ENCODE measurements around the gene RPS17.

Gene RPS17

DNA sequence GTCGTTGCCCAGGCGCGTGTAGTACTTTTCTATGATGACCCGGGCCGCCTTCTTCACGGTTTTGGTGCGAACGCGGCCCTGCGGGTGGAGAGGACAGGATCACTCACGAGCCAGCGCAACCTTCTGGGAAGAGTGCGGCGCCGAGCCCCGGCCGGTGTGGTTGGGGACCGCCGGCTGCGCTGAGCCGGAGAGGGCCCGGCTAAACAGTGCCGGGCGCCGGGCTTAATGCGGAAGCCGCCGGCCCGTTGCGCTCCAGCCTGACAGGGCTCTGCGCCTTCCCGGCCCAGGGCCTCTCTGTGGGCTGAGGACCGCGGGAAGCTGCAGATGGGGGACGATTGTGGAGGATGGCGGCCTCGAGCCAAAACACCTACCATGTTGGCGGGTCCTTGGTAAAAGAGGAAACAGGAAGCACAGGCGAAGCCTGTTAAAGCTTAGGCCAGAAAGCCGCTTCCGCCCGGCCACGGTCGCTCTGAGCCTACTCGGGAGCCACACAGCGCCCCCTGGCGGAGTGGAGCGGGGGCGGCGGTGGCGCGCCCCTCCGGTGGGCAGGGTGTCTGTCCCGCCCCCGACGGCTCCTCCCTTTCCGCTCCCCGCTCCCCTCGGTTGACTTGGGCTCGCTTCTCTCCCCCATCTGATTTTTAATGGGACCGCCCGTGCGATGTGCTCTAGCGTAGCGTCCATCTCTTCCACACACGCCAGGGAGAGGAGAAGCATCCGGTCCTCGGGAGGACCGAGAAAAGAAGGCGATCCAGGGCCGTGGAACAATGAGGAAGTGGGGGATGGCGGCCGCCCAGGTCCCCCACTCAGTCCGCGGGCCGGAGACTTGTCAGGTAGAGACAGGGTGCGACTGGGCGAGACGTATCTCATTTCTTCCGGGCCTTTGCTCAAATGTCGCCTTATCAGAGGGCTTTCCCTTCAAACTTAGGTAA lies at the start of gene RPS17:
Gene RPS17, minus strand, starts transcription at position 403 of the 929 bp plus-strand sequence. Its CDS starts 29 bp downstream, at position 374.
- DNase-seq (ENCODE audit: low read depth, low spot score): peak; percentile 90

DNA sequence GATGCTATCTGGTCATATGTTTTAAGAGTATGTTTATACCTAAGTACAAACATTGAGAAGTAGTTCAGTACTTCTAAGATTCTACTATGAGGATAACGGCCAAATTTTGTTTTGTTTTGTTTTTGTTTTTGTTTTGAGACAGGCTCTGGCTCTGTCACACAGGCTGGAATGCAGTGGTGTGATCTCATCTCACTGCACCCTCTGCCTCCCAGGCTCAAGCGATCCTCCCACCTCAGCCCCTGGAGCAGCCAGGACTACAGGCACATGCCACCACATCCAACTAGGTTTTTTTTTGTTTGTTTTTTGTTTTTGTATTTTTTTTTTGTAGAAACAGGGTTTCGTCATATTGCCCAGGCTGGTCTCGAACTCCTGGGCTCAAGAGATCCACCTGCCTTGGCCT lies 47.5 kb upstream of the RPS17 start:
- DNase-seq (ENCODE audit: low read depth, low spot score): no peak

DNA sequence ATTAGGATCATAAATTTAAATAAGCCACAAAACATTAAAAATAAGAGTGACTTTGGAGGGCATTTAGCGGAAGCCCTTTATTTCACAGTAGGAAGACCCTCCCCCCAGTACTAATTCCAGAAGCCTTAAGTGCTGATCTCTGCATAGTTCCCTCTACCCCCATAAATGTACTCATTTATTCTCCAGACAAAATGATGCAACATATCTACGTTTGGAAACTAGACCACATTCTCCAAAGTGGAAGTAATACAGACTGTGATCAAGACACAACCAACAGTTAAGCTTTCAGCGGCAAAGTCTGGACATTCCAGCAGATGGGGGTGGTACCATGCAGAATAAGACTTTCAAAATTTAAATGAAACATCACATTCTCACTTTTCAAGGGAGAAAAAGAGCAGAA lies 44.8 kb upstream of the RPS17 start:
- no peak for DNase-seq (ENCODE audit: low read depth, low spot score)

DNA sequence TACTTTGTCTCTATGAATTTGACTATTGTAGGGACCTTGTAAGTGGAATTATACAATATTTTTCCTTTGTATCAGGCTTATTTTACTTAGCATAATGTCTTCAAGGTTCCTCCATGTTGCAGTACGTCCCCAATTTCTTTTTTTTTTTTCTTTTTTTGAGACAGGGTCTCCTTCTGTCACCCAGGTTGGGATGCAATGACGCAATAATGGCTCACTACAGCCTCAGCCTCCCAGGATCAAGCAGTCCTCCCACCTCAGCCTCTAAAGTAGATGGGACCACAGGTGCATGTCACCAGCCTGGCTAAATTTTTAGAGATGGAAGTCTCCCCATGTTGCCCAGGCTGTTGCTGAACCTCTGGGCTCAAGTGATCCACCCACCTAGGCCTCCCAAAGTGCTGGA lies 40.5 kb upstream of the RPS17 start:
- DNase-seq (ENCODE audit: low read depth, low spot score): no peak

DNA sequence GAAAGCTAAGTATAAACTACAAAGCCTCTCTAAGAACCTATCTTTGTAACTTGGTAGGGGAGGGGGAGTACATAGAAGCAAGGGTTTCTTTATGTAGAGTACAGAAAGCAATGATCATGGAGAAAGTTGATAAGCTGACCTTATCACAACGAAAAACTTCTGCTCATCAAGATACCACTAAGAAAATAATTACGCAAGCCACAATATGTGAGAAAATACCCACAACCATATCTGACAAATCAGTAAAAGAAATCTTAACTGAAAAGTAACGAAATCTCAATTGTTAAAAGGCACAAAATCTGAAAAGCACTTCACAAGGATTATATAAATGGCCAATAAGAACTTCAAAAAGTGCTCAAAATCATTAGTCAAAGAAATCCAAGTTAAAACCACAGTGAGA lies 35.1 kb upstream of the RPS17 start:
- DNase-seq (ENCODE audit: low read depth, low spot score): no peak

DNA sequence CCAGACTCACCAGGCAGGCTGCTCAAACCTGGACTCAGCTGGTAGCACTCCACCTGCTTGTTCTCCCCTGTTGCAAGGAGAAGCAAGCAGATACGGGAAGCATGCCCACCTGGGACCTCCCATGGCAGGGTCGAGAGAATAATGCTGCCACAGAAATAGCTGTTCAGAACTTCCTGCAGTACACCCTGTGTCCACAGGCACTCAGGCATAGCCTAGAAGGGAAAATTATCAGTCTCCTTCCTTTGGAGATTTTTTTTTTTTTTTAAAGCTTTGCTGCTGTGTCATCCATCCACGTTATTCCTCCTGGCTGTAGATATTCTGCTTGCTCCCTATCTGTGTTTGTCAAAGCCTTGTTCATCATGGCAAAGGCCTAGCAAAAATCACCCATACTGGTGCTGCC lies 32.7 kb upstream of the RPS17 start:
- DNase-seq (ENCODE audit: low read depth, low spot score): no peak

DNA sequence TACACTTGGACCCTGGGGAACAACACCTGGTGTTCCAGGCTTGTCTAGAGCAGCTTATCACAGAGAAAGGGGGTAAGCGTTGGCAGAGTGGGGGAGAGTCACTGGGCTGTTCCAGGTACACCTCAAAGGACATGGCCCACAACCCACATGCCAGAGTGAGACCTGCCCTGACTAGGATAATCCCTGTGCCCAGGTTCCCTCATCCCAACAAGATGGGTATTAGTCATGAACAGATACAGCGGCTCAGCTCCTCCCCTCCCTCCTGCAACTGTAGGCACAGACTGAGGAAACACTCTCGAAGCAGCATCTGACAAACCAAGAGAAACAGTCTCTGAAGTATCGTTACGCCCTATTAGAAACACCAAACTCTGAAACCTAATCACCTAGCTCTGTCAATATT lies 32.1 kb upstream of the RPS17 start:
- DNase-seq (ENCODE audit: low read depth, low spot score): no peak

DNA sequence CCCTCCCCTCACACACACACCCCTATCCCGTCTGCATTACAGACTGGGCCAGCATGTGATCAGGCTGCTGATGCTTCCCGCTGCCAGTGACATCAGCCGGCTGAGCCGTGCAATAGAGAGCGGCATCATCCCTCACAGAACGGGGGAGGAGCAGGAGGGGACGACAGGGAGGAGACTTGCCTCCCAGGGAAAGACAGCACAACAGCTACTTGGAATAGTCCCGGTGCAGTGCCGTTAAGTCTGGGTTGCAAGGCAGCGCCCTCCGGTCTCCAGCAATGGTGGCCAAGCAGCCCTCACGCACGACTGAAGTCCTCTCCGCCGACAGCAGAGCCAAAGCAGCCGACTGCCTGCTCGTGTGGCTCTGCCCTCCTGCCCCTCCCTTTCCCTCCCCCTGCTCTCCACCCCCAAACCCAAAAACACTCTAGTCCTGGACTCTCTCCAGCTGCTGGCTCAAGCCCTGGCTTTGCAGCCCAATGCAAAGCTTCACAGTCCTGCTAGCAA lies 31.5 kb upstream of the RPS17 start:
- peak; percentile 9 for DNase-seq (ENCODE audit: low read depth, low spot score)

DNA sequence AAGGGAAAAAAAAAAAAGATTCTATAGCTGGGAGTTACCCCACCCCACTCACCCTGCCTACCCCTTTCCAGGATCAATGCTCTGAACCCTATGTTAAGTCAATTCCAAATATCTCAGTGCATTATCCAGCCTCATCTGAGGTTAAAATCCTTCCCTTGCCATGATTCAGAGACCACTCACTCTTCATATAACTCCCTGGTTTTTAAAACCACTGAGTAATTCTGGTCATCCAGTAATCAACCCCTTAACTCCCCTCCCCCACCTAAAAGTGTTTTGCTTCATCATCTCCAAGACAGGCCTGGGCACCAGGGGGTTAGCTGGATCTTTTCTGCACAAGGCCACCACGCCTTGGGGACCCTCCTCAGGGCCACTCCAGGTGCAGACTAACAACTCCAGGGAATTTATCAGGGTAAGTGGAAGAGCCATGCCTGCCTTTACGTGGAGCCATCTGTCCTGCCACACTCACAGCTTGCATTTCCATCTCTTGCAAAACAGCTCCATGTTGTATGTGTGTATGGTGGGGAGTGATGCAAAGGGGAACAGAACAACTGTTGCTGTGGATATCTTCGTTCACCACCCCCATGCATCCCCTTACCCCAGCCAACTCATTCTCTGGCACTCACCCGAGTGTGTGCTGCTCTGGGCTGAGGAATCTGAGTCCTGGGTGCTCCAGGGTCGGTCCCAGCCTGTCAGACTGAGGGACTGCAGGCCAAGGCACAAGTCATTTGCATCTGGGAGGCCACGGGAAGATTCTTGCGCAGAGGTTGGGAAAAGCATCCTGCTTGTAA lies 30.7 kb upstream of the RPS17 start:
- DNase-seq (ENCODE audit: low read depth, low spot score): no peak

DNA sequence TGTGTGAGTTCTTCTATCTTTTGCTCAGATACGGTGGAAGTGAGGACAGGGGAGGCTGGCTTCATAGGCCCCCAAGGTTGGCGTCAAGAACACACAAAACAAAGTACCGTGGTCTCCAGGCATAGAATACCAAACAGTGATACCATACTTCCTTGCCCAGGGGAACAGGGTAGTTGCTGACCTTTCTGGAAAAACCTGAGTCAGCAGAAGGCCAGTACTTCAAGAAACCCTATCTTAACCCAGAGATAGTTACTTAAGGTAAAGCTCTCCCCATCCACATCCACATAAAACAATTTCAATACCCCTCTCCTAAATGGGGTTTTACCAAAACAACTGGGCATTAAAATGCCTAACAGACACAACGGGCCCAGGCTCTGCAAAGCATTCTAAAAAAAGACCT lies 29.6 kb upstream of the RPS17 start:
- DNase-seq (ENCODE audit: low read depth, low spot score): no peak

DNA sequence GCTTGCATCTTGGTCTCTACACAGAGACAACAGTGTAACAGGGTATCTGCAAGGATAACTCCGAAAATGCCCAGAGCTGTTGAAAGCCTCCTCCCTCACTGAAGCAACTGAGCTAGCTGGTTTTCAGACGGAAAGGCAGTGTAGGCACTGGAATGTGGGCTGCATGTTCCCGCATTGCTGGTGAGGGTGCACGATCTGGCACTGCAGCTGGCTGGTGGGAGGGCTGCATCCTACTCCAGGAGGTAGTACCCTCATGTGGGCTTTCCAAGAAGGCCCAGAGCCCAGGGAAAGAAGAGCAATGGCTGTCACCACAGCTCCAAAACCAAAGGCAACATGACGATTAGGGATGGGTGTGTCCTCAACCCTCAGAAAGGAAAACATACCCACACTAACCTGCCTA lies 28.7 kb upstream of the RPS17 start:
- DNase-seq (ENCODE audit: low read depth, low spot score): no peak

DNA sequence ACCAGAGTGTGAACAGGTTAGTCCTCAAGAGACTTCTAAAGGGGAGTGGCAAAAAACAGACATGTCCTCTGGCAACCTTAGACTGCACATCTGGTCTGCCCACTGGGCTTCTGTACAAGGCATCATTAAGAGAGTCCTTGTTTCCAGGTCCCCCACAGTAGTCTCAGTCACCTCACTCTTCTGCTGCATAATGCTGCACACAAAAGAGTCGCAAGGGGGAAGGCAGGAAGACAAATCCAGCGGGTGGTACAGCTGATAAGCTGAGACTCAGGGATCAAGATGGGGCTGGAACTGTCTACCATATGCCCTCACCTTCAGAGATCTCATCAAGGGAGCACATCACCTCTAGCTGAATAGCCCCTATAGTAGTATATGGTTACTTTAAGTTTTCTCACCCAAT lies 27.4 kb upstream of the RPS17 start:
- no peak for DNase-seq (ENCODE audit: low read depth, low spot score)

DNA sequence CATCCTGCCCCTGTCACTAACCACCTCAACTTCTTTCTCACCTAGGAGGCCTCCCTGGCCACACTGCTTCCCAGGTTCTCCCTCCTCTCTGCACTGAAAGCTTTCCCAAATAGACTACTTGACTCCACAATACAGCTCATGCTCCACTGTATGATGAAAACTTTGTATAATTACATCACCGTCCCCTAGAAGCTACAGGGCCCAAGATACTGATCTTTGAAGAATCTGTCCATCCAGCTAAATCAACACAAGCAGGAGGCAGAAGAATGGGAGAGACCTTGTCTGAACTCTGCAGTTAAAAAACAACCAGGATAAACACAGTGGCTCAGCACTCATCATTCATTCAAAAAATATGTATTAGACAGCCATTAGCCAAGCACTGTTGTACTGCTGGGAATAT lies 26.4 kb upstream of the RPS17 start:
- no peak for DNase-seq (ENCODE audit: low read depth, low spot score)

DNA sequence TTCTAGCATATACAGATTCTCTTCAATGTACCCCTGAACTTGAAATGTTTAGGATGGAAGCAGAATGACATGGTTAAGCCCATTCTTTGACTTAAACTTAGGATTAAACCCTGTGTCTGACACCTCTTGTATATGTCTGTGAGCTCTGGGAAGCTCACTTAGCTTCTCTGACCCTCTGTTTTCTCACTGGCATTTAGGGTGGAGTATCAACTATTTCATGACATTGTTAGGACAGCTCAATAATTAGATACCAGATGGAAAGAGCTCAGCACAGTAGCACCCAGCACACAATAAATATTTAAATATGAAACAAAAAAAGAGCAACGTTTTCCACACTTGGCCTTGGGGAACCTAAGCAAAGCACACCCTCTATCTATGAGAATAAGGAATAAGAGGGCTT lies 18.2 kb upstream of the RPS17 start:
- no peak for DNase-seq (ENCODE audit: low read depth, low spot score)

DNA sequence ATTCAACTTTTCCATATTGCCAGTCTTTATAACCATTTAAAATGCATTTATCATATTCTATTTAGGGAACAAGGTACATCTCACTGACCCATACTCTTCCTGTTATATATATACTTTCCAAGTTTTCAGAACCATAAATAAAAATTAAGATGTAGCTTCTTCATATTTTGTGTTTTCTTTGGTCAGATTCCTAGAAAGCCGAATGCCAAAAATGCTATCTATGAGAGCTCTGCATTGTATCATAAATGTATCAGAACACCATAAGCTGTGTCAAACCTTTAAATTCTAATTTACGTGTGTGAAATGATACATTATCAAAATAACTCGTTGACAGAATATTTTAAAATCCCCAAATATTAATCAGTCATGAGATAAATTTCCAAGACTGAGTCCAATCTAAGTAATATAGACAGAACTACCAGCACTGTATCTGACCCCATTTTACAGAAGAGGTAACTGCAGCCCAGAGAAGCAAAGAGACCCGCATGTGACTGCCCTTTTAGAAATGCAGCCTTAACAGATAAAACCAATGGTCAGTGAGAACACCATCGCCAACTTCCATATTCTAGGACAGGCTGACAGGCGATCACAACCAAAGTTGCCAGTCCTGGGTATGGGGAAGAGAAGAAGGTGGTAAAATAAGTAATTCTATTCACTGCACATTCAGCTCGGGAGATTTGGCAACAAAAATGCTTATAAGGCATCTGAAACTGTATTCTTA lies 16.2 kb upstream of the RPS17 start:
- DNase-seq (ENCODE audit: low read depth, low spot score): no peak

DNA sequence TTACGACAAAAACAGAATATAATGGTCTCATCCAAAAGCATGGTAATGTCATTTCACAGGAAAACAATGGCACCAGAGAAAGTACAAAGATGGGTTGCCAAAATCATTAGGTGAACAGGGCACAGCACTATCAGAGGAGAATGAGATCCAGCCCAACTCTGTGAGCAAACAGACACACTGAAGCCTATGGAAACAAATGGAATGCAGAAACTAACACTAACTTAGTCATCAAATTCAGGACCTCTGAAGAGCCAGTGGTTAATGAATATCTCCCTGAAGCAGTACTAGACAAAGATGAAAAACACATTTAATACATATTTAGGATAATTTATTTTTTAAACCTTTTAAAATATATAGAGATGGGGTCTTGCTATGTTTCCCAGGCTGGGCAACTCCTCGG lies 14.6 kb upstream of the RPS17 start:
- no peak for DNase-seq (ENCODE audit: low read depth, low spot score)

DNA sequence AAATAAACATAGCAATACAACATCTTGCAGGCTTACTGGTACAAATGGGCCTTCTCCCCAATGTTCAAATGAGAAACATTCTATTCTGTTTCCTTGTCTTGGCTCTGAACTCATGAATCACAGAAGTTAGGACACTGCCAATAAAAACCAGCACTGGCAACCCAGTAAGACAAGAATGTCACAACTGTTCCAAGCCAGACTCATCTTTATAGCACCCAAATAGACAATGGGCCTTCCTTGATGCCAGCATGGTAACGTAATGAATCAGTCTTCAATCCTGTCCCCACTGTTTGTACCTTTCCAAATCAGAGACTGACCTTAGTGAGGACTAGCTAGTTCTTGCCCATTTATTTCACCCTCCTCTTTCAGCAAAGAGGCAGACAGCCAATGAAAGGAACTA lies 14.1 kb upstream of the RPS17 start:
- no peak for DNase-seq (ENCODE audit: low read depth, low spot score)

DNA sequence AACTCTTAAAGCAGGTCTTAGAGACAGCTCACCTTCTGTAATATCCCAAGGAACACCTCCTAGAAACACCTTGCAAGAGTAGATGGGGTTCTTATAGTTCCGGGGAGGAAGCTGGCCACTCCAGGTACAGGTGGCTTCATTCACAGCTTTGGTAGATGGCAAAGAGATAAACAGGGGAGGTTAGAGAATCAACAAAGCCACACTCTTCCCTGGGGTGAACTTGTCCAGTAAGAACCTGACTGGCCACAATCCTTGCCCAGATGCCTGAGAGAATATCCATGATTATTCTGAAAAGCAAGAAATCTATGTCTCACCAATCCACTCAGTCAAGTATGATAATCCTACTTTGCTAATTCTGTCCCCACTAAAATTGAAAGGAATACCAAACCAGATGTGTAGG lies 13.6 kb upstream of the RPS17 start:
- no peak for DNase-seq (ENCODE audit: low read depth, low spot score)

DNA sequence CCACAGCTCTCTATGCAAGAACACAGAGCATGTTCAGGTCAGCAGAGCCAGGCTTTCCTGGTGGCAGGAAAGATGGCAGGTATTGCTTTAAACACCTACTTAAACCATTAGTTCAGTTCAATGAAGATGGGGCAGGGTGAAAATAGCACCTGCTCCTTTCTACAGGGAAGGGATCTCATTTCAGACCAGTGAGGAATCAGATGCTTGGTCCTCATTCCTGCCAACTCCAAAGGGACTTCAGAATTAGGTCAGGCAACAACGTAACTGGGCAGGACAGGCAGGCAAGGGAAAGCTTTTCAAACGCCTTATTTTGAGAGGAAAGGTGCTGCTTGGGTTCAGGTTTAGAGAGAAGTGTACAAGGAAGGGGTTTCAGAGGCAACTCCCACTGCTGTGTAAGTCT lies 12.6 kb upstream of the RPS17 start:
- DNase-seq (ENCODE audit: low read depth, low spot score): no peak

DNA sequence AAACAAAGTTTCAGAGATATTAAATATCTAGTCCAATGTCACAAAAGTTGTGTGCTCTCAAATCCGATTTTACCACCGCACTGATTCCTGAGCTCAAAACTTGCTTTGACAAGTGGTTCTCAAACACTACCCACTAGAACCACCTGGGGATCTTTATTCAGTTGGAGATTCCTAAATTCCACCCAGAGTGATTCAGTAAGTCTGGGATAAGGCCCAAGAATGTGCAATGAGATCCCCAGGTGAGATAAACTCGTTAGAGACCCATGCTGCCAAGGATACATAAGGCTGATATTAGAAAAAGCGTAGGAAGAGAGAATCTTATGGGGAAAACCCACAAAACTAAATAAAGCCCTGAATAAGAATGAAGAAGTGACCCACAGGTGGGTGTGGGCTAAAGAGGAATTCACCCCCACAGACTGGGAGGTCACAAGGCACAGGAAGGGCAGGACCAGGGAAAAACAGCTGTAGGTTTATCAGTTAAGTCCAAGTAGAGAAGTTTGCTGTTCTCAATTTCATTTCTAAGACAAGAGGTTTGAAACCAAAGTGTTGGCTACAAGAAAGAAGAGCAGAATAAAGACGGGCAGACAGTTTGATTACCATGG lies 11.5 kb upstream of the RPS17 start:
- DNase-seq (ENCODE audit: low read depth, low spot score): no peak

DNA sequence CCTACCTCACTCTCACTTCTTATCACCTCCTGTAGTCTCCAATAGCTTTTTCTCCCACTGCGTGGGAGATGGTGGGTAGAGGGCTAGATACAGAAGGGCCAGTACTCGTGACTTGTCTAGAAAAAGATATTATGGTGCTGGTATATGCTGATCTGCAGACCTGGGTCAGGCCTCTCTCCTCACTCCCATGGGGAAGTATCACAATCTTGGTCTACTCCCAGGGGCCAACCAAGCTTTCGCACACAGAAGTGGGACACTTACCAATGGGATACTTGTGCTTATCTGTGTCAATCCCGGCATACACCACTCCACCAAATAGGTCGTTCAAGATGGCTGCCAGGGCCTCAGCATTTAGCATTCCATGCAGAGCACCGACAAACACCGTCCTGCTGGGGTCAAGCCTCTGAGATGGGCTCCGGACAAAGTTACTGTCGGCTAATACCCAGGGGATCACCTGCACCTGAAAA lies 9.0 kb upstream of the RPS17 start:
- DNase-seq (ENCODE audit: low read depth, low spot score): no peak

DNA sequence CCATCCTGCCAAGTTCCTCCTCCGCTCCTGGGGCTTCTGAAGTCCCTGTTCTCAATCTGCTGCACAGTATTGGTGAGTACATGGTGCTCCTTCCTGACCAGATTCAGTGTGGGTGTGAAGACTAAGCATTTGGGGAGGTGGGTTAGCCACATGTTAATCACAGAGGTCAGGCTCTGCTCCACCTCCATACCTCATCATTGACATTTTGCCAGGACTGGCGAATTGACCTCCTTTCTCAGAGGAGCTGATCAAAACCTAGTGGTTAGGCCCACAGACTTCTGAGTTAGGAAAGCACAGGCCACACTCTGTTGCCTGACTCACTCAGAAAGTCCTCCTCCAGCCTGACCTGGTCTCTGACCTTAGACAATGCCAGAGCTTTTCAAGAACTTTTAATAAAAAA lies 8.4 kb upstream of the RPS17 start:
- no peak for DNase-seq (ENCODE audit: low read depth, low spot score)
